Measurements from ENCODE around the gene GSDME.
A peak's percentile ranks its signal among the peaks of the same experiment; 100 is the strongest.

GSDME gene

GRCh38 chr7:24704311-24704710 lies 53.0 kb downstream of the GSDME start:
- no peak for DNase-seq (ENCODE audit: low spot score)

DNA sequence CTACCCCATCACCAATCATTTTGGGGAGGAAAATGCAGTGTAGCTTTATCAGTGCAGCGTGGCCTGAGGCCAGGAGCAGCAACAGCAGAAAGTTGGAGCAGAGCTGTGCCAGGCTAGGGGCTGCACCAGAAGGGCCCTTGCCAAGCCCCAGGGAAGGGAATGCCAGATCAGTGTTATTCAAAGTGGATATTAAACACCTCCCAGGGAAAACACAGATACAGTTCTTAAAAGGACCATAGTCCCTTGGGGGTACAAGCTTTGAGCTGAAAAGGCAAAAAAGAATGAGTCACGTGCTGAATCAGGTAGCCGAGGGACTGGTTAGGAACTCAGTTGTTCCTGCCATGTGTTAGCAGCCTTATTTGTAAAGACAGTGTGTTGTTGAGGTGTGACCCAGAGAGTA lies 54.0 kb downstream of the GSDME start:
- DNase-seq (ENCODE audit: low spot score), result no peak

DNA sequence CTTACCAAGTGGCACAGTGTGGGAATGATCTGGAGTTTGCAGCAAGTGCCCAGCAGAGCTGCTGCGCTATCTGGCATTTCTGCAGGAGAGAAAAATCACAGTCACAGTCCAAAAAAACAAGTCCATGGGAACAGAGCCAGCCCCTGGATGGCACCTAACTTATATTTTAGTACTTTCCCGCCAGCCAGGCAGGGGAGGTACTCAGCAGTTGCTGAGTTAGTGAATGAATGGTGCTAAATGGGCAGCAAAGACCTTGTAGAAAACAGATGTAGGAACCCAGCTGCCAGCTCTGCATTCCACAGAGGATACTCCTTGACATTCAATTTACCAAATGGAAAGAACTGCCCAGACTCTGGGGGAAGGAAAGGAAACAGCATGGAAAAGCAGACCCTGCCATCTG lies 54.5 kb downstream of the GSDME start:
- no peak for DNase-seq (ENCODE audit: low spot score)

GRCh38 chr7:24701261-24702235 lies 55.7 kb downstream of the GSDME start:
- DNase-seq (ENCODE audit: low spot score), result no peak

DNA sequence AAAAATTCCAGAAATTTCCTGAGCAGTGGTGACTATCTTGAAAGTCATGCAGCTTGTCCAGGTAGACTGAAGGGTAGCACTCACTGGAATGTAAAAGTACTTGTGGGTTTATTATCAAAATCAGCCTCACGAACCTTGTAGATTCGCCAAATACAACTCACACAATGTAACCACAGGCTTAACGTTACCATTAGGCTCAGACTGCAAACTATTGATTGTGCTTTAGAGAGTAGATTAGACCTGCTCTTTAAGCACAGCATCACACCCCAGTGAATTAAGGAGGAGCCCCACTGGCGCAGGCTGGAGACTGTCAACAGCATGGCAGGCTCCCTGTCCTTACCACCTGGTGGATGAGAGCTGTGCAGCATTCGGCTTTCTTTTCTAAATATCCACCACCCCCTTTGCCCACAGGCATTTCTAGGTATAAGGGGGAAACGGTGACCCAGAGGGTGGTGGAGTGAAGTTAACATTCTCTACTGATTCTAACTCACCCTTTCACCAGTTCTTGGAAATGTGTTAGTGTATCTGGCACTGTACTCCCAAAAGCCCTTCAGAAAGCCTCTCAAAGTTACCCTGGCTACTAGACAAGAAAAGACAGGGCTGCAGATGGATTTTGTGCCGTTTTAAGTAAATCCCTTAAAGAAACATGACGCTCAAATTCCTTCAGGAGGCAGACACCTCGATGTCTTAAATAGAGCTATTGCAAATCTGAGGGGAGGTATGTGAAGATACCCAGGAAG lies 56.6 kb downstream of the GSDME start:
- no peak for DNase-seq (ENCODE audit: low spot score)

GRCh38 chr7:24698531-24699266 lies 58.6 kb downstream of the GSDME start:
- no peak for DNase-seq (ENCODE audit: low spot score)

DNA sequence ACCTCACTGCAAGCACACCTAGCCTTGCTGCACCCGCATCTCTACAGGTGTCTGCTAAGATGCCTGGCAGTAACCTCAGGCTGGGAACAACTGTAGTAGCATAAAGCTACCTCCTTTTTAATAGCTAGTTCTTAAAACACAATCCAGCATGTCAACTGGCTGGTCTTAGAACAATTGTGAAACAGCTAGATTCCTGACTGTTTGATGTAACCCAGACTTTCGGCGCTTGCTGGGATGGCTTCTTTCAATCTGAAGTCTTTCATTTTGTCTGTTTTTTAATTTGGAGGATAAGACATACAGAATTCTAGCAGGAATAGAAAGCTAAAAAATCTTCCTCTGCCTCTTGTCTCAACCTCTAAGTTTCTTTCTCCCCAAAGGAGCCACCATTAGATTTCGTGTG lies 59.8 kb downstream of the GSDME start:
- no peak for DNase-seq (ENCODE audit: low spot score)

DNA sequence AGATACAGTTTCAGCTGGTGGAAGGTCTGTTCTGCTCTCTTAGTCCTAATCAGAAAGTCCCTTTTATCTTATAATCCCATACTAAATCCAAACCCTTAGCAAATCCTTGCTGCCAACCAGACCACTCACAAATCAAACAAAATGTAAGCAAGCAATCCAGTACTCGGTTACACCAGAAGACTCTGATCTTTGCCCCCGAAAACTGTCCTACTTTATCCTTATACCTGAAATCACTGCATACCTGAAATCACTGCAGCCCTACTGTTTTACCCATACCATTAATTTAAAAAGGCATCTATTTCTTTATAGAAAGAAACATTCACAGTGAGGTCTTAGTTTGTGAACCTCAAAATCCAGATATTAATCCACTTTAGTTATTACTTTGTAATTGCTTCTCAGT lies 64.7 kb downstream of the GSDME start:
- DNase-seq (ENCODE audit: low spot score), result no peak

DNA sequence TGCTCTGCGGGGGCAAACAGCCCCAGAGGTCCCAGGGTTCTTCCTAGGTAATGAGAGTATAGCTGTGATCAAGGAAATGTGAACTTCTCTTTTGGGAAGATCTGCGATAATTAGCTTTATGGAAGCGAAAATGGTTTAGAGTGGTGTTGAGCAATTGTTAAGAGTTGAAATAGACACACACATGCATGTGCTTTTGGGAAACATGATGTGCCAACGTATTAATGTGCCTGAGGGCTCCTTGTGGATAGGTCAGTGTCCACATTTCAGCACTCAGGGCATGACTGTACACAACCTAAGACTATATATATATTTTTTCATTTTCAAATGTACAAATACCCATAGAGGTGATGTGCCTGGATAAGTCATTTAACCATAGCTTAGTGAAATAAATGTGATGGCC lies 67.0 kb downstream of the GSDME start:
- no peak for DNase-seq (ENCODE audit: low spot score)

DNA sequence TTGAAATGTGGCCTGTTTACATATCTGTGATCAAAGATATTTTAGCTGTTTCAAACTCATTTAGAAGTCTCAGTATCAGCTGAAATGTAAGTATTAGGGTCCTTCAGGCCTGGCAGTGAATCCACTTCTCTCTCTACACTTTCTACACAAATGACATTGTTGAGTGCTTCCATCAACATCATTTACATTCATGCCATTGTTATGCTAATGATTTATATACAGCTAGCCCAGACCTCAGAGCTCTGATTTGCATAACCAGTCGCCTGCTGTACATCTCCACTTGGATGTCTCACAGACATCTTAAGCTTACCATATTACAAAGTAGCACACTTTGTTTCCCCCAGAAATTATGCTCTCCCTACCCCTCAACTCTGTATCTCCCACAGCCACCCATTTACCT lies 71.6 kb downstream of the GSDME start:
- DNase-seq (ENCODE audit: low spot score), result no peak

GRCh38 chr7:24670782-24671181 lies 86.5 kb downstream of the GSDME start:
- no peak for DNase-seq (ENCODE audit: low spot score)

DNA sequence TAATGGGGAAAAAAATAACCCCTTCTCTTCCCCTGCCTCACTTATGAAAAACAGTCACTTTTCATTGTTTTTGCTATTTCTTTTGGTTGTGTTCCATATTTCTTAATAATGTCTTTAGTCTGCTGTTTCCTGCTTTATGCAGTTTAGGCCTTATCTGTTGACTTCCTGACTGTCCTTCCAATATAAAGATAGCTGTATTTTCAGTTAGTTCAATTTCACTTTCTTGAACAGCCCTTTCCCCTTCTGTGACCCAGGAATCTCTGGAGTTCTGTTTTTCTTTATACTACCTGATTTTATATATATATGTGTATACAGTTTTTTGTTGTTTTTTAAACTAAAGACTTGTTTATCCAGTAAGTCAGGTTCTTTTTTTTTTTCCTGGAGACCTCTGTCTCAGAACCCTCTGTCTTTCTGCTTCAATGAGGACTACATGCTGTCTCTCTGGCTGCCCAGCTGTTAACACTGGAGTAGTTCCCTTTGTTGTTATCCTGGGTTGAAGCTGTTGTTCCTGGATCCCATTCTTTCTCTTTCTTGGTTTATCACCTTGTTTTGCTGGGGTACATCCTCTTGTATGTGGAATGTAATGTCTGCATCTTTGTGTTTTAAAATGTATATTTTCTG lies 87.2 kb downstream of the GSDME start:
- no peak for DNase-seq (ENCODE audit: low spot score)

DNA sequence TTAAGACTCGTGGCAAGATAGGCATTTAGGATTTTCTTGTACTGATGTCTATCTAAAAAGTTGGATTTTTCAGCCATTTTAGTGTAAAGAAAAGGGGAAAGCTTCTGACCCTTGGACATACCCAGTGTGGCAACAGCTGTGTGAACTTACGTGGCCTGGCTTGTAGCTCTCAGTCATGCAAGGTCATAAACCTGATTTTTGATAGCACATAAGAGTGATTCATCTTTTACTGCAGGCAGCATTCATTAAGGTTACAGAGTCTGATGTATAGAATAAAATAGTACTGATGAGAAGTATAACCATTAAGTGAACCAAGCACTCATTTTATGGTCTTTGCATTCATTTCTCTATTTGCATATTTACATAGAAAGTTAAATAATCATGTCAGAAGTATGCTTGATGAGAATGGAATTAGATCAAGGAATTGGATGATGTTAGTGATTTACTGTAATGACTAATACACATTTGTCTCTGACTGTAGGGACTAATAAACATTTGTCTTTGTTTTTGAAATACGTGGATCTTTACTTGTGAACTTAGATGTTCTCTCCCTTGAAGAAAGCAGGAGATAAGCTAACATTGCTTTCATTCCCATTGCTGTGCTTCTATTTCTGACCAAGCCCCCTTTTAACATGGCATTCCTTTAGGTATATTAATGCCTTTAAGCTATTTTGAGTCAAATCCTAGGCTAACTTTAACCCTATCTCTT lies 88.2 kb downstream of the GSDME start:
- DNase-seq (ENCODE audit: low spot score), result peak; percentile 3

DNA sequence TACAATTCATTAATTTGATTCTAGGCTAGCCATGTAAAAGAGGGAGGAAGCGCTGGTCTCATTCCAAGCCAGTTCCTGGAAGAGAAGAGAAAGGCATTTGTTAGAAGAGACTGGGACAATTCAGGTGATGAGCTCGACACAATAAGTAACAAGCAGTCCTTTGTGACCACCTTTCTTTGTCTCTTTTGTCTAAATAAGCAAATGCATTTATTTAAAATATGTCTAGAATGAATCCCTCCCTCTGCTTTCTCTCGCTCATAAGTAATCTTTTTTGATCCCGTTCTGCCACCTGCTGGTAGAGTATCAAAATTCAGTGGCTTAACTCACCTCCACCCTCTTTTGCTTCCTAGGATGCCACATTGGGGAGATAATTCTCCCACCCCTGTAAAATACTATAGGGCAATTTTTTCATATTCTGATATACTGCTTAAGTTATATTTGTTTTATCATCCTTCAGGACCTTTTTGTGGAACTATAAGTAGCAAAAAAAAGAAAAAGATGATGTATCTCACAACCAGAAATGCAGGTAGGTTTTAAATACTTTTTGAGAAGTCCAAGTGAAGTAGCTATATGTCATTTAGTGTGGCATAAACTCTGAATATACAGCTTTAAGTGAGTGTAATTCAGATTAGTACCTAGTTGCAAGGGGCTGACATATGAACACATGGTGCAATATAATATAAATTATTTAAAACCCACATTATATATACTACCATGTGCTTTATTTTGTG lies 91.5 kb downstream of the GSDME start:
- peak; percentile 47 for DNase-seq (ENCODE audit: low spot score)

GRCh38 chr7:24660546-24660945 lies 96.7 kb downstream of the GSDME start:
- DNase-seq (ENCODE audit: low spot score), result no peak

- no peak for DNase-seq (ENCODE audit: low spot score)
These were observed 97.8 kb downstream of the GSDME start for GRCh38 chr7:24659505-24659904.

GRCh38 chr7:24657980-24658379 lies 99.3 kb downstream of the GSDME start:
- no peak for DNase-seq (ENCODE audit: low spot score)

DNA sequence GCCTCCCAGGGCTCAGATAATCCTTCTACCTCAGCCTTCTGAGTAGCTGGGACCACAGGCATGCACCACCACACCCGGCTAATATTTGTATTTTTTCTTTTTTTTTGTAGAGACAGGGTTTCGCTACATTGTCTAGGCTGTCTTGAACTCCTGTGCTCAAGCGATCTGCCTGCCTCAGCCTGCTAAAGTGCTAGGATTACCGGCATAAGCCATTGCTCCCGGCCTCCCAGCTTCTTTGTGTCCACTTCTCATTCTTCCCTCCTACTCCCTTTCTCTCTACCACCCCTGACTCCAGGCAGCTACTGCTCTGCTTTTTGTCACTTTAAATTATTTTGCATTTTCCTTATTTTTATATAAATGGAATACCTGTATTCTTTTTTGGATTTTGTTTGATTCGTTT lies 100.7 kb downstream of the GSDME start:
- DNase-seq (ENCODE audit: low spot score), result no peak

- DNase-seq (ENCODE audit: low spot score), result no peak
These were observed 103.0 kb downstream of the GSDME start for GRCh38 chr7:24654305-24654704.

- DNase-seq (ENCODE audit: low spot score), result no peak
These were observed 103.8 kb downstream of the GSDME start for GRCh38 chr7:24653316-24654085.

Measured in kidney capillary endothelial cell (primary cell).